Right lung (tissue), 5 donors: ENCODE data around the gene CCDC85A. TPM values are rescaled to one million over a fixed set of nuclear protein-coding genes. Genes with fewer than 3 reads are reported as not detected.

Experiments used
- DNase-seq, 2 donors: peaks; one replicate each; pipeline ENCODE4 v3.0.0-alpha.2; 2013
- polyA plus RNA-seq, 5 donors: library from polyadenylated mRNA; unstranded; fragments of 120-200 nt; gene quantifications; one replicate each; pipeline versions ENCODE4 v1.2.1 to v1.2.3, GENCODE V29; 2013; ENCODE audit warnings: inconsistent platforms in 1 of 5, low replicate concordance in 1 of 5; ENCODE audit not compliant: insufficient read length in 5 of 5, insufficient read depth in 1 of 5

CCDC85A gene
- polyA plus RNA-seq, 5 donors, result 1.3 to 2.6 (median 1.7) TPM

- no peak for DNase-seq
Observed at GRCh38 chr2:56239030-56239429, 55.2 kb downstream of the CCDC85A start.

GRCh38 chr2:56239437-56239836 lies 55.6 kb downstream of the CCDC85A start:
- DNase-seq, result no peak

GRCh38 chr2:56240210-56240609 lies 56.4 kb downstream of the CCDC85A start:
- DNase-seq, result no peak

- no peak for DNase-seq
Observed at GRCh38 chr2:56244506-56244905, 60.7 kb downstream of the CCDC85A start.

- no peak for DNase-seq
Observed at GRCh38 chr2:56244911-56245530, 61.2 kb downstream of the CCDC85A start.

GRCh38 chr2:56248965-56249742 lies 65.4 kb downstream of the CCDC85A start:
- no peak for DNase-seq

- no peak for DNase-seq
Observed at GRCh38 chr2:56250153-56250729, 66.5 kb downstream of the CCDC85A start.

- no peak for DNase-seq
Observed at GRCh38 chr2:56260415-56260814, 76.6 kb downstream of the CCDC85A start.

GRCh38 chr2:56262241-56262640 lies 78.5 kb downstream of the CCDC85A start:
- no peak for DNase-seq

- no peak for DNase-seq
Observed at GRCh38 chr2:56263876-56264275, 80.1 kb downstream of the CCDC85A start.

GRCh38 chr2:56266761-56267414 lies 83.1 kb downstream of the CCDC85A start:
- no peak for DNase-seq

- no peak for DNase-seq
Observed at GRCh38 chr2:56267415-56267788, 83.6 kb downstream of the CCDC85A start.

GRCh38 chr2:56268856-56269255 lies 85.1 kb downstream of the CCDC85A start:
- no peak for DNase-seq

- no peak for DNase-seq
Observed at GRCh38 chr2:56271275-56271674, 87.5 kb downstream of the CCDC85A start.

GRCh38 chr2:56285224-56285623 lies 101.4 kb downstream of the CCDC85A start:
- no peak for DNase-seq

- DNase-seq, result no peak
Observed at GRCh38 chr2:56286936-56287335, 103.1 kb downstream of the CCDC85A start.

GRCh38 chr2:56287508-56287907 lies 103.7 kb downstream of the CCDC85A start:
- no peak for DNase-seq

- no peak for DNase-seq
Observed at GRCh38 chr2:56287974-56288373, 104.2 kb downstream of the CCDC85A start.

- DNase-seq, result no peak
Observed at GRCh38 chr2:56288838-56289580, 105.2 kb downstream of the CCDC85A start.

- DNase-seq, result no peak
Observed at GRCh38 chr2:56291711-56292110, 107.9 kb downstream of the CCDC85A start.

- DNase-seq, result no peak
Observed at GRCh38 chr2:56292951-56293350, 109.2 kb downstream of the CCDC85A start.

- DNase-seq, result no peak
Observed at GRCh38 chr2:56295666-56296065, 111.9 kb downstream of the CCDC85A start.
